GM12874 (cell line): ENCODE data around the gene ZFYVE28.

ENCODE experiments used
- TF ChIP-seq, protein P1 (sequence below): IDR thresholded peaks from 2 replicates; pipeline ENCODE4 v1.5.1; 2011; ENCODE audit warnings: low read depth, mild to moderate bottlenecking, control low read depth, low read length, moderate library complexity; ENCODE audit not compliant: insufficient read depth

The ZFYVE28 gene

DNA sequence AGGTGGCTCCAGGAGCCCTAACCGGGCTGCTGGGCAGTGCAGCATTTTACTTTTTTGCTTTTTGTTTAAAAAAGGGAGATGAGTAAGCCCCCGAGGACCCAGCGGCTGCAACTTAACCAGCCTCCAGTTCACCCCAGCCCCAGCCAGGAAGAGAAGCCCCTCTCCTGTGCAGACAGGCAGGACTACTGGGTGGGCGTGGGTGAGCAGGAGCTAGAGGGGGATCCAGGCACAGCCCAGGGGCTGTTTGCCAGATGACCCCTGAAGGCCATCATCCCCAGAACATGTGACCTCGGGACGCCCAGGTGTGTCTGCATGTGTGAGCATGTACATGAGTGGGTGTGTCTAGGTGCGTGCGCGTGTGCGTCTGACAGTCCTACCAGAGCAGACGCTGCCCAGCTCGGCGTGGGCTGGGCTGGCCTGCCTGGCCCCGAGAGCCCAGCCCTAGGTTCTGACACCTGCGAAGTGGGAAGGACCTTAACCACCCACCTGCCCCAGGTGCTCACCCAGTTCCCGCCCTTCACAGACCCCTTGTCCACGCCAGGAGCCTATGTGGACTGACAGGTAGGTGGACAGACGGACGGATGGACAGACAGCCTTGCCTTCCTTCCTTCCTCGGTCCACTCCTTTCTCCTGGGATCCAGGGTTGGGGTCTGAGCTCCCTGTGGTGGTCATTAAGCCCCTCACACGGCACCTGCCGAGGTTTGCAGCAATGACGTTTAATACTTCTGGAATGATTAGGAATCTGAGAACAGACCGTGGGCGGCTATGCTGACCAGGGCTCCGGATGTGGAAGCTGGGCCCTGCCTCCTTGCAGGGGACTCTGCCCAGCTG lies 168.7 kb downstream of the ZFYVE28 start:
- TF ChIP-seq, protein P1, sequence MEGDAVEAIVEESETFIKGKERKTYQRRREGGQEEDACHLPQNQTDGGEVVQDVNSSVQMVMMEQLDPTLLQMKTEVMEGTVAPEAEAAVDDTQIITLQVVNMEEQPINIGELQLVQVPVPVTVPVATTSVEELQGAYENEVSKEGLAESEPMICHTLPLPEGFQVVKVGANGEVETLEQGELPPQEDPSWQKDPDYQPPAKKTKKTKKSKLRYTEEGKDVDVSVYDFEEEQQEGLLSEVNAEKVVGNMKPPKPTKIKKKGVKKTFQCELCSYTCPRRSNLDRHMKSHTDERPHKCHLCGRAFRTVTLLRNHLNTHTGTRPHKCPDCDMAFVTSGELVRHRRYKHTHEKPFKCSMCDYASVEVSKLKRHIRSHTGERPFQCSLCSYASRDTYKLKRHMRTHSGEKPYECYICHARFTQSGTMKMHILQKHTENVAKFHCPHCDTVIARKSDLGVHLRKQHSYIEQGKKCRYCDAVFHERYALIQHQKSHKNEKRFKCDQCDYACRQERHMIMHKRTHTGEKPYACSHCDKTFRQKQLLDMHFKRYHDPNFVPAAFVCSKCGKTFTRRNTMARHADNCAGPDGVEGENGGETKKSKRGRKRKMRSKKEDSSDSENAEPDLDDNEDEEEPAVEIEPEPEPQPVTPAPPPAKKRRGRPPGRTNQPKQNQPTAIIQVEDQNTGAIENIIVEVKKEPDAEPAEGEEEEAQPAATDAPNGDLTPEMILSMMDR: no peak

DNA sequence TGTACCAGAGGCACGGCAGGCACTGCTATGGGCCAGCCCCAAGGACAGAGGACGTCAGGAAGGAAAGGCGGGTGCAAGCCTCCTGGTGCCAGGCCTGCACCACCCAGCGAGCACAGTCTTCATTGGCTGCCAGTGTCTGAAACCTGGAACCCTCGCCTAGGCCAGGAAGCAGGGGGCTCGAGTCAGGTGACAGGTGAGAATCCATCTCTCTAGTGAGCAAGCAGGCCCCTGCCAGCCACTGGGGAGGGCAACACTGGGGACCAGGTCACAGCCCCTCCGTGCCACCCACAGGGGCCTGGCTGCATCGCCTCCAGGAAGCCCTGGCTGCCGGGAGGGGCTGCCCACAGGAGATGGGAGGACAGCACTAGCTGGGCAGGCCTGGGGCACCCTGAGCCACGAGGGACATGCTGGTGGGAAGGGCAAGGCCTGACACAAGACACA lies 169.6 kb downstream of the ZFYVE28 start:
- TF ChIP-seq, protein P1: no peak

DNA sequence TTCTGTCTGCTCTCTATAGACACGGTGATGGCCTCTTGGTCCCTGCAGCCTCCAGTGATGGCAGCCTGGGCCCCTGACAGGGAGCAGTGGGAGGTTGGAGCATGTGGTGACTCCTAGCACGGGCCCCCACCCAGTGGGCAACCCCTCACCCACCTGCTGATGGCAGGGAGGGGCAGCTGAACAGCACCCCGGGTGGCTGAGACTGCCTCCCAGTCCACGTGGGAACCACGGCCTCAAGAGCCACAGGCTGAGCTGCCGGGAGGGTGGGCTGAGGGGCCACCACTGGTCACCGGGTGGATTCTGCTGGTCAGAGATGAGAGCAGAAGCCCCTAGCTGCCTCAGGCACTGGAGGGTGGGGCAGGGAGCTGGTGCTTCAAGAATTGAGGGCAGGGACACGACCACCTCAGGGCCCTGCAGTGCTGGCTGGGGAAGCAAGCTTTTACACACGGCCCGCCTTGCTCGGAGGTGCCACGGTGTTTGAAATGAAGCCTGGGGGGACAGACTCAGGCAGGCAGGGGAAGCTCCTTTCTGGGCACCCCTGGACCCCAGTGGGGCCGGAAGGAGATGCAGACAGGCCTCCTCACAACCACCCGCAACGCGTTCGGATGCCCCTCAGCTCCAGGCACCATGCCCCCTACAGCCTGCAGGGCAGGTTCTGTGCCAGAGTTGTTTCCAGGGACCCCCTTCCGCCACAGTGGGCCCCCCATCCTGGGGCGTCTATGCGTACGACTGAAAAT lies 170.2 kb downstream of the ZFYVE28 start:
- TF ChIP-seq, protein P1: no peak

DNA sequence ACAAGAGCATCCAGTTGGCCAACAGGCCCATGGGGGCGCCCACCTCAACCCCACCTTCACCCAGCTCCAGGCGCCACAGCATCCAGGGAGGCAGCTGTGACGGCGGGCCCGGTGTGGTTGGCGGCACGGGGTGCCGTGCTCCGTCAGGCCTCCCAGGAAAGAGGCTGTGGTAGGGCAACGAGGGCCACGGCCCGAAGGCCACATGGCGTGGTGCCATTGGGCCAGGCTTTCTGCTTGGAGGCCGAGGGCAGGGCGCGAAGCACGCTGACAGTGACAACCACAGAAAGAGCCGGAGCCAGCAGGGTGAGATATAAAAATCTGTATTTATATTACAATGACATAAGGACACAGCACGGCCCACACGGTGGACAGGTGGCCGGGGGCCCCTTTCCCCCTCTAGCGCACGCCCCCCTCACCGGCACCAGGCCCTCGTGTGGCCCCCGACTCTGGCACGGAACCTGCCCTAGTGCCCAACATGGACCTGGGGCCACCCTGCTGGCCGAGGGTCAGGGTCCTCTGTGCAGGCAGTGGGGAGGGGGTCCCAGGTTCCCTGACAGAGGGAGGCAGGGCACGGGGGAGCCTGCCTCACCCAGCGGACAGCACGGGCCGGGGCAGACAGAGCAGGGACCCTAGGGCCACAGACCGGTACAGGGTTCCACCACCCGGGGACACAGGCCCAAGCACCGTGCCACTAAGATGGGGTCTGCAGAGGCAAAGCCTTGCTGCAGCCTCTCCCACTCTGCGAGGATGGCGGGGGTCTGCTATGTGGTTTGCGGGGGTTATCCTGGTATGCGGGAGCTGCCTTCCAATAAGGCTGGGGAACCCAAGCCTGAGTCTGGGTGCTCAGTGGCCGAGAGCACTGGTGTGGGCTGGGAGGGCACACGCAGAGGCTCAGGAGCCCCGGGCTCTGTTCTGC lies 171.1 kb downstream of the ZFYVE28 start:
- TF ChIP-seq, protein P1: no peak

DNA sequence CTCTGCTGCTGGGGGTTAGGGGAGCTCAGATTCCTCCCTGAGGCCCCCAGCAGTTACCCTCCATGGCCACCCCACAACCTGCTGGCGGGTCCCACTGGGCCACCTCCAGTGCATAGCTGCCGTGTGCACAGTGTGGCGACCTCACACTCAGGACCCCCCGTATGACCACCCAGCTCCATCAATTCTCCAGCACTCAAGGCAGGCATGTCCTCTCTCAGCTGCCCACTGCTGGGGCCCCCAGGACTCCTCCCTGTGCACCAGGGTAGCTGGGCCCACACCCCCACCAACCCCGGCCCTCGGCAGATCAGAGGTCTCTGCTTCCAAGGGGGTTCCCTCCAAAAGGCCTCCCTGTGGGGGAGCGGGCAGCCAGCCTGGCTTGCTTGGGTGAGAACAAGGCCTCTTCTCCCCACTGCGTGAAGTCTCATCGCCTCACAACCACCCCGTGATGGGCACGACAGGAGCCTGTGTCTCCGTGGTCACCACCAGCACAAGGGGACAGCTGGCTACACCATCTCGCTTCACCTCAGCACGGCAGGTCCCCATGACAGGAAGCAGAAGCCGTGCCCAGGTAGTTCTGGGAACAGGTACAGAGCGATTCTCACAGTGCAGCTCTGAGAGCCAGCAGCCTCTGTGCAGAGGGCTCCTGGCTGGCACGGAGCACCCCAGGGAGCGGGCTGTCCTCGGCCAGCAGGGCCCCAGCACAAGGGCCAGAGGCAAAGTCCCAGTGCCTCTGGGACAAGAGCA lies 171.9 kb downstream of the ZFYVE28 start:
- TF ChIP-seq, protein P1: no peak

DNA sequence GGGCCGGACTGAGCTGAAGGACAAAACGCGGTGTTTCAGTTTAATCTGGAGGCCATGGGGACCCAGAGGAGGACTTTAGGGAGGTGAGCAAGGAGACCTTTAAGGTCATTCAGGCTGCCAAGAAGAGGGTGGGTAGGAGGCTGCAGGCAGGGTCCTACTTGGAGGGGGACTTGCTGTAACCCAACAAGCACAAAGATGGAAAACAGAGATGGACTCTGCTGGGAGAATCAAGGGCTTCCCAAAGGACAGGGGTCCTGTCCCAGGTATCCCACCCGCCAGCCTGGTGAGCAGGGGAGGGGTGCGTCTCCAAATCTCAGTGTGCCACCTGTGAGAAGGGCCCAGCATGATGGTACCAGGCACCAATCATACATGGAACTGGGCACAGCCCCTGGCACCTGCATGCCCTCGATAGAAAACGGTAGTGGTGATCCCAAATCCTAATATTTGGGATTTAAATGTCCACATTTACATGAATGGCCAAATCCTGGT lies 172.6 kb downstream of the ZFYVE28 start:
- TF ChIP-seq, protein P1: no peak
